Measurements from ENCODE around the gene OR2T33.

The OR2T33 gene

DNA sequence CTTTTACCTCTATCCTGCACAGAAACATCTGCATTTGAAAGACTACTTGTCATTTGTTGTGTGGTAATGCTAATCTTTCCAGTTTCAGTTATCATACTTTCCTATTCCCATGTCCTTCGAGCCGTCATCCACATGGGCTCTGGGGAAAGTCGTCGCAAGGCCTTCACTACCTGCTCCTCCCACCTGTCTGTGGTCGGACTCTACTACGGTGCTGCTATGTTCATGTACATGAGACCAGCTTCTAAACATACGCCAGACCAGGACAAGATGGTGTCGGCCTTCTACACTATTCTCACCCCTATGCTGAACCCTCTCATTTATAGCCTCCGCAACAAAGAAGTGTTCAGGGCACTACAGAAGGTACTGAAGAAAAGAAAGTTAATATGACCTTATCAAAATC is 38.3 kb downstream of the OR2T33 start:
- no peak overlapping the region for H2BK12ac ChIP-seq (ENCODE audit: low read length in 2 of 2)
- no peak overlapping the region for H4K91ac ChIP-seq (ENCODE audit: low read length)
- no peak overlapping the region for H2BK5ac ChIP-seq (ENCODE audit: low read depth, low read length, poor library complexity, severe bottlenecking)
- DNase-seq = no peak
- H3K4me3 ChIP-seq (ENCODE audit: insufficient read depth in 1 of 2, low read depth in 1 of 2, low read length in 2 of 2) = no peak overlapping the region
- no peak overlapping the region for H2BK15ac ChIP-seq (ENCODE audit: low read depth, poor library complexity, severe bottlenecking)
- H2AFZ ChIP-seq (ENCODE audit: low read depth, low read length) = no peak overlapping the region
- H3K36me3 ChIP-seq (ENCODE audit: control insufficient read depth in 1 of 2, insufficient read depth in 2 of 2, low read depth in 1 of 2, low read length in 2 of 2) = no peaks in the 10 kb centered on the region
- no peak overlapping the region for H3K27ac ChIP-seq (ENCODE audit: low read length, poor library complexity, severe bottlenecking)
- 85% methylated on average over 7 of the region's 9 CpGs for WGBS
- H3K14ac ChIP-seq (ENCODE audit: low read length in 2 of 2) = no peak overlapping the region
- no peaks in the 10 kb centered on the region for H3K4me1 ChIP-seq (ENCODE audit: control insufficient read depth, insufficient read depth, low read depth, low read length)
- H3K27me3 ChIP-seq (ENCODE audit: control insufficient read depth in 1 of 2, insufficient read depth in 1 of 2, low read length in 2 of 2) = no peaks in the 10 kb centered on the region
- no peak overlapping the region for H3K9ac ChIP-seq (ENCODE audit: low read length)
- no peak overlapping the region for H3K18ac ChIP-seq (ENCODE audit: low read depth in 1 of 2, low read length in 2 of 2)
- H2AK5ac ChIP-seq (ENCODE audit: low read length, severe bottlenecking) = no peak overlapping the region
- H3K9me3 ChIP-seq (ENCODE audit: control insufficient read depth, low read length) = peaks cover 26% of the 10 kb centered on the region
- H4K8ac ChIP-seq (ENCODE audit: low read length) = no peak overlapping the region
- H3K4ac ChIP-seq (ENCODE audit: low read depth in 1 of 2, low read length in 2 of 2) = no peak overlapping the region
- no peaks in the 10 kb centered on the region for H3K79me1 ChIP-seq (replicated peaks; ENCODE audit: low read length, poor library complexity, severe bottlenecking)
- H2BK120ac ChIP-seq (ENCODE audit: low read depth, low read length) = no peak overlapping the region
- no peak overlapping the region for H3K23ac ChIP-seq (ENCODE audit: low read length in 2 of 2)
- no peak overlapping the region for H3K4me2 ChIP-seq (ENCODE audit: low read length, poor library complexity, severe bottlenecking)

DNA sequence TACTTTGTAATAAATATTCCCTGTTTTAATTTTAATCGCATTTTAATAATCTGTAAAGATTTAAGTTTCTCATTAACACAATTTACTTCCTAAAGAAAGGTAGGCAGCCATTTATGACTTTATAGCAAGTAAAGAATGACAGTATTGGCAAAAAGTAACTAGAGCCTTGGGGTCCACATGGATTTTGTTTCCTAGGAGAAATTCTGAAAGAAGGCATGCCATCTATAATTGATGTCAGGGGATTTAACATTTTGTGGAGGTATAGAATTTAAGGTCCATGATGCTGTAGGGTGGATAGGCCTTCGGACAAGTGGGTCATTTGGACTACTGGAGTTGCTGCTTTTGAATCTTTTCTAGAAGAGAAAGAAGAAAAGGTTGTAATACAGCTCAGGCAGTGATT is 46.7 kb downstream of the OR2T33 start, which contains the start of gene OR2M4:
TSS of gene OR2M4 (plus strand) at position 301 of the 400 bp plus-strand sequence. CDS start 7,512 bp downstream, outside the sequence.
- 31% methylated on average over 1 of the region's 2 CpGs for WGBS

DNA sequence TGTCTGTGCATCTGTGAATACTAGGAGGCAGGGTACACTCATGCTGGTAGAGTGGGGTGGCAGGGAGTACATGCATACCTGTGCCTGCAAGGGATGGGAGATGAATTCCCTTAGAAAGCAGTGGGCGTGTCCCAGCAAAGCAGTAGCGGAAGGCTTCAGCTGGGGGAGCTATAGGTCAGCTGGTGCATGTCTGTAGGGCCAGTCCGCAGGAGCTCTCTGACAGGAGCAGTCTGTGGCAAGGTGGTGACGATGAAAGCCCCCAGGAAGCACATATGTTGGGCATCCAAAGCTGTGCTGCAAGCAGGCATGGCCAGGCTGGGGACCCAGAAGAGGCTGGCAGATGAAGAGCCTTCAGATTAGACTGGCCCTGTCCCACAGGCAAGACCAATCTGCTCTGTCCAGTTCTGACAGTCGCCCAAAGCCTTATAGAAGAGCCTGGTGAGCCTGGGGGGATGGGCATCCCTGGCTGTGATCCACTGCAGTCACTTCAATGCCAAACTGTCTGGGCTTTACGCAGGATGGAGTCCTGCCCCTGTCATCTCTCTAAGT is 48.3 kb downstream of the OR2T33 start:
- H3K27me3 ChIP-seq (ENCODE audit: control insufficient read depth in 1 of 2, insufficient read depth in 1 of 2, low read length in 2 of 2) = no peaks in the 10 kb centered on the region
- 47% methylated on average over 6 of the region's 6 CpGs for WGBS
- no peak overlapping the region for H3K18ac ChIP-seq (ENCODE audit: low read depth in 1 of 2, low read length in 2 of 2)
- H3K9me3 ChIP-seq (ENCODE audit: control insufficient read depth, low read length) = peaks cover 36% of the 10 kb centered on the region
- no peak overlapping the region for H2BK5ac ChIP-seq (ENCODE audit: low read depth, low read length, poor library complexity, severe bottlenecking)
- H3K4me3 ChIP-seq (ENCODE audit: insufficient read depth in 1 of 2, low read depth in 1 of 2, low read length in 2 of 2) = no peak overlapping the region
- H3K4ac ChIP-seq (ENCODE audit: low read depth in 1 of 2, low read length in 2 of 2) = no peak overlapping the region
- H3K4me1 ChIP-seq (ENCODE audit: control insufficient read depth, insufficient read depth, low read depth, low read length) = peaks cover 5% of the 10 kb centered on the region
- H3K14ac ChIP-seq (ENCODE audit: low read length in 2 of 2) = no peak overlapping the region
- no peak overlapping the region for H3K23ac ChIP-seq (ENCODE audit: low read length in 2 of 2)
- no peak overlapping the region for H2BK12ac ChIP-seq (ENCODE audit: low read length in 2 of 2)
- no peaks in the 10 kb centered on the region for H3K79me1 ChIP-seq (replicated peaks; ENCODE audit: low read length, poor library complexity, severe bottlenecking)
- H2AK5ac ChIP-seq (ENCODE audit: low read length, severe bottlenecking) = no peak overlapping the region
- H3K9ac ChIP-seq (ENCODE audit: low read length) = no peak overlapping the region
- DNase-seq = no peak
- no peak overlapping the region for H4K91ac ChIP-seq (ENCODE audit: low read length)
- no peak overlapping the region for H2BK15ac ChIP-seq (ENCODE audit: low read depth, poor library complexity, severe bottlenecking)
- H3K4me2 ChIP-seq (ENCODE audit: low read length, poor library complexity, severe bottlenecking) = no peak overlapping the region
- no peak overlapping the region for H2AFZ ChIP-seq (ENCODE audit: low read depth, low read length)
- no peak overlapping the region for H2BK120ac ChIP-seq (ENCODE audit: low read depth, low read length)
- H3K36me3 ChIP-seq (ENCODE audit: control insufficient read depth in 1 of 2, insufficient read depth in 2 of 2, low read depth in 1 of 2, low read length in 2 of 2) = no peaks in the 10 kb centered on the region
- H3K27ac ChIP-seq (ENCODE audit: low read length, poor library complexity, severe bottlenecking) = no peak overlapping the region
- no peak overlapping the region for H4K8ac ChIP-seq (ENCODE audit: low read length)

More for the DNA sequence above, 46.7 kb downstream of the OR2T33 start, which contains the start of gene OR2M4:
- no peak for DNase-seq
- Histone ChIP-seq H2BK12ac (ENCODE audit: low read length in 2 of 2) (no peak within 1 kb of the TSS), H3K27ac (ENCODE audit: low read length, poor library complexity, severe bottlenecking) (no peak within 1 kb of the TSS), H2AK5ac (ENCODE audit: low read length, severe bottlenecking) (no peak within 1 kb of the TSS), H3K27me3 (ENCODE audit: control insufficient read depth in 1 of 2, insufficient read depth in 1 of 2, low read length in 2 of 2) (no peaks in the 10 kb centered on the region), H3K4me3 (ENCODE audit: insufficient read depth in 1 of 2, low read depth in 1 of 2, low read length in 2 of 2) (no peak within 1 kb of the TSS), H3K23ac (ENCODE audit: low read length in 2 of 2) (no peak within 1 kb of the TSS), H3K18ac (ENCODE audit: low read depth in 1 of 2, low read length in 2 of 2) (no peak within 1 kb of the TSS), H3K9ac (ENCODE audit: low read length) (no peak within 1 kb of the TSS), H2AFZ (ENCODE audit: low read depth, low read length) (no peak within 1 kb of the TSS), H3K4me1 (ENCODE audit: control insufficient read depth, insufficient read depth, low read depth, low read length) (peaks cover 5% of the 10 kb centered on the region), H3K14ac (ENCODE audit: low read length in 2 of 2) (no peak within 1 kb of the TSS), H2BK120ac (ENCODE audit: low read depth, low read length) (no peak within 1 kb of the TSS), H2BK5ac (ENCODE audit: low read depth, low read length, poor library complexity, severe bottlenecking) (no peak within 1 kb of the TSS), H3K4me2 (ENCODE audit: low read length, poor library complexity, severe bottlenecking) (no peak within 1 kb of the TSS), H3K79me1 (replicated peaks; ENCODE audit: low read length, poor library complexity, severe bottlenecking) (no peaks in the 10 kb centered on the region), H2BK15ac (ENCODE audit: low read depth, poor library complexity, severe bottlenecking) (no peak within 1 kb of the TSS), H3K9me3 (ENCODE audit: control insufficient read depth, low read length) (peaks cover 32% of the 10 kb centered on the region), H4K8ac (ENCODE audit: low read length) (no peak within 1 kb of the TSS), H3K36me3 (ENCODE audit: control insufficient read depth in 1 of 2, insufficient read depth in 2 of 2, low read depth in 1 of 2, low read length in 2 of 2) (no peaks in the 10 kb centered on the region), H3K4ac (ENCODE audit: low read depth in 1 of 2, low read length in 2 of 2) (no peak within 1 kb of the TSS), H4K91ac (ENCODE audit: low read length) (no peak within 1 kb of the TSS)

- peaks cover 5% of the 10 kb centered on the region for H3K4me1 ChIP-seq (ENCODE audit: control insufficient read depth, insufficient read depth, low read depth, low read length)
- 43% methylated on average over 1 of the region's 1 CpG for WGBS
Observed at GRCh38 chr1:248225537-248225936, 52.2 kb downstream of the OR2T33 start.

More at GRCh38 chr1:248225537-248225936, 52.2 kb downstream of the OR2T33 start:
- H3K9me3 ChIP-seq (ENCODE audit: control insufficient read depth, low read length) = peaks cover 38% of the 10 kb centered on the region
- no peak overlapping the region for H3K4ac ChIP-seq (ENCODE audit: low read depth in 1 of 2, low read length in 2 of 2)
- no peak overlapping the region for H2BK5ac ChIP-seq (ENCODE audit: low read depth, low read length, poor library complexity, severe bottlenecking)
- no peak overlapping the region for H3K4me2 ChIP-seq (ENCODE audit: low read length, poor library complexity, severe bottlenecking)
- H2AFZ ChIP-seq (ENCODE audit: low read depth, low read length) = no peak overlapping the region
- no peaks in the 10 kb centered on the region for H3K27me3 ChIP-seq (ENCODE audit: control insufficient read depth in 1 of 2, insufficient read depth in 1 of 2, low read length in 2 of 2)
- no peak overlapping the region for H4K8ac ChIP-seq (ENCODE audit: low read length)
- no peak overlapping the region for H3K23ac ChIP-seq (ENCODE audit: low read length in 2 of 2)
- H3K14ac ChIP-seq (ENCODE audit: low read length in 2 of 2) = no peak overlapping the region
- H3K4me3 ChIP-seq (ENCODE audit: insufficient read depth in 1 of 2, low read depth in 1 of 2, low read length in 2 of 2) = no peak overlapping the region
- no peak overlapping the region for H2AK5ac ChIP-seq (ENCODE audit: low read length, severe bottlenecking)
- H3K9ac ChIP-seq (ENCODE audit: low read length) = no peak overlapping the region
- no peak overlapping the region for H2BK15ac ChIP-seq (ENCODE audit: low read depth, poor library complexity, severe bottlenecking)
- H2BK120ac ChIP-seq (ENCODE audit: low read depth, low read length) = no peak overlapping the region
- H3K79me1 ChIP-seq (replicated peaks; ENCODE audit: low read length, poor library complexity, severe bottlenecking) = no peaks in the 10 kb centered on the region
- no peak overlapping the region for H2BK12ac ChIP-seq (ENCODE audit: low read length in 2 of 2)
- H3K18ac ChIP-seq (ENCODE audit: low read depth in 1 of 2, low read length in 2 of 2) = no peak overlapping the region
- DNase-seq = no peak
- no peak overlapping the region for H4K91ac ChIP-seq (ENCODE audit: low read length)
- no peaks in the 10 kb centered on the region for H3K36me3 ChIP-seq (ENCODE audit: control insufficient read depth in 1 of 2, insufficient read depth in 2 of 2, low read depth in 1 of 2, low read length in 2 of 2)
- H3K27ac ChIP-seq (ENCODE audit: low read length, poor library complexity, severe bottlenecking) = no peak overlapping the region
